WTC11 (cell line): ENCODE data around the gene ILF2. TPM values are rescaled to one million over a fixed set of nuclear protein-coding genes. Genes with fewer than 3 reads are reported as not detected.

Experiments
- ARID4B ChIP-seq: sonication (generic); formaldehyde crosslinking; IDR thresholded peaks from 2 replicates; pipeline ENCODE4 v1.8.0; 2023; ENCODE audit warnings: missing genetic modification reagents, mild to moderate bottlenecking, borderline replicate concordance
- GTF2I ChIP-seq: fragments of 250-450 bp; sonication (Bioruptor Pico); conservative IDR thresholded peaks from 2 replicates; pipeline ENCODE4 v1.4.0; 2021; ENCODE audit warnings: mild to moderate bottlenecking
- IRF2 ChIP-seq: sonication (generic); formaldehyde crosslinking; IDR thresholded peaks from 2 replicates; pipeline ENCODE4 v1.8.0; 2022; ENCODE audit warnings: low read depth, missing genetic modification reagents, borderline replicate concordance
- NFYB ChIP-seq: sonication (generic); formaldehyde crosslinking; conservative IDR thresholded peaks from 2 replicates; pipeline ENCODE4 v1.8.0; 2022; ENCODE audit warnings: low read depth, missing genetic modification reagents
- TEAD4 ChIP-seq: sonication (generic); formaldehyde crosslinking; IDR thresholded peaks from 2 replicates; pipeline ENCODE4 v1.8.0; 2022; ENCODE audit warnings: mild to moderate bottlenecking, missing genetic modification reagents
- ZNF671 ChIP-seq: fragments of 250-450 bp; sonication (Bioruptor Pico); IDR thresholded peaks from 2 replicates; pipeline ENCODE4 v1.8.0; 2021; ENCODE audit warnings: mild to moderate bottlenecking
- microRNA-seq: library from miRNA; unstranded; fragments of <30 nt; microRNA quantifications from one replicate; pipeline ENCODE4 v1.2.0, GENCODE V29; 2022; ENCODE audit warnings: borderline number of aligned reads
- total RNA-seq: library from RNA; stranded (reverse); gene quantifications from 3 replicates; pipeline ENCODE4 v1.2.3, GENCODE V29; 2021

The ILF2 gene
- total RNA-seq, 1 experiment from 2014 or later, result 337 TPM

GRCh38 chr1:153612111-153612754 is 58.6 kb downstream of the ILF2 start (continued):
- no peak for TF ChIP-seq ARID4B (CRISPR knock-in tag)
- no peak for TF ChIP-seq IRF2
- TF ChIP-seq NFYB (CRISPR knock-in tag), result no peak
- no peak for TF ChIP-seq TEAD4 (CRISPR knock-in tag)
- no peak for TF ChIP-seq ZNF671
- TF ChIP-seq GTF2I (CRISPR knock-in tag), result no peak

Small RNAs within 50 kb of the gene (microRNA-seq; reads per million reads assigned to microRNA genes)
- not detected for gene MIR8083

Other genes with a start within 250 kb of the ILF2 start
- not detected in 3 replicates for gene S100A7, start 210.3 kb downstream of the ILF2 start, total RNA-seq
- gene S100A6, start 135.0 kb downstream of the ILF2 start, total RNA-seq, result 19.2 to 32.0 TPM (median 30.8 TPM) in 3 replicates
- not detected in 3 replicates for gene S100A5, start 130.1 kb downstream of the ILF2 start, total RNA-seq
- gene S100A4, start 125.2 kb downstream of the ILF2 start, total RNA-seq, result 22.7 to 32.0 TPM (median 31.7 TPM) in 3 replicates
- gene S100A3, start 121.7 kb downstream of the ILF2 start, total RNA-seq, result 0.33 TPM in 1 of 3 replicates, not detected in the others
- gene S100A2, start 105.1 kb downstream of the ILF2 start, total RNA-seq, result 0.74 to 1.6 TPM (median 0.80 TPM) in 3 replicates
- gene S100A16, start 57.9 kb downstream of the ILF2 start, total RNA-seq, result 14.6 to 17.6 TPM (median 16.8 TPM) in 3 replicates
- 1.4 to 2.1 TPM (median 1.5 TPM) in 3 replicates for gene S100A14, start 54.7 kb downstream of the ILF2 start, total RNA-seq
- 68.4 to 84.2 TPM (median 73.9 TPM) in 3 replicates for gene S100A13, start 43.5 kb downstream of the ILF2 start, total RNA-seq
- 1.3 to 2.0 TPM (median 1.7 TPM) in 3 replicates for gene S100A1, start 42.6 kb downstream of the ILF2 start, total RNA-seq
- gene CHTOP, start 36.9 kb downstream of the ILF2 start, total RNA-seq, result 101 to 105 TPM (median 104 TPM) in 3 replicates
- 23.4 to 29.9 TPM (median 26.7 TPM) in 3 replicates for gene SNAPIN, start 12.3 kb downstream of the ILF2 start, total RNA-seq
- 13.2 to 16.5 TPM (median 15.9 TPM) in 3 replicates for gene NPR1, start 7.7 kb upstream of the ILF2 start, total RNA-seq
- gene INTS3, start 57.1 kb upstream of the ILF2 start, total RNA-seq, result 66.8 to 71.3 TPM (median 70.5 TPM) in 3 replicates
- gene SLC27A3, start 104.4 kb upstream of the ILF2 start, total RNA-seq, result 36.3 to 38.9 TPM (median 36.9 TPM) in 3 replicates